CD4-positive, alpha-beta memory T cell (primary cell): ENCODE data around the gene FAM171A1. TPM values are rescaled to one million over a fixed set of nuclear protein-coding genes. Genes with fewer than 3 reads are reported as not detected.
"Not testable (repeated sequence)": the region's sequence is repeated elsewhere in the genome, so short reads cannot be mapped to it uniquely, and the experiment has no call there.

Experiments used
- CTCF ChIA-PET: fragments of 350-600 bp; sonication (Branson Sonifier 250); formaldehyde crosslinking; loops from one replicate; lab custom pipeline; 2021; ENCODE audit warnings: inconsistent platforms; ENCODE audit not compliant: partially characterized antibody; lab: Charles Lee
- POLR2A ChIA-PET: fragments of 350-600 bp; sonication (Branson Sonifier 250); formaldehyde crosslinking; loops from one replicate; lab custom pipeline; 2021; ENCODE audit not compliant: partially characterized antibody; lab: Charles Lee
- DNase-seq, 5 donors: peaks; one replicate each; pipeline versions ENCODE4 v3.0.0 to v3.0.0-alpha.2; 2020 to 2022; ENCODE audit warnings: mixed read lengths in 1 of 5
- H3K27ac ChIP-seq: one replicate; pipeline ENCODE4 v1.7.0; 2013; ENCODE audit warnings: low read depth, low read length
- H3K27me3 ChIP-seq: 2 replicates; pipeline ENCODE4 v1.7.0; 2013; ENCODE audit warnings: mild to moderate bottlenecking, low read length, moderate library complexity; ENCODE audit not compliant: insufficient read depth
- H3K36me3 ChIP-seq: 2 replicates; pipeline ENCODE4 v1.7.0; 2013; ENCODE audit warnings: mild to moderate bottlenecking, low read length, moderate library complexity; ENCODE audit not compliant: insufficient read depth
- H3K4me1 ChIP-seq: 2 replicates; pipeline ENCODE4 v1.7.0; 2013; ENCODE audit warnings: mild to moderate bottlenecking, low read length, moderate library complexity; ENCODE audit not compliant: insufficient read depth
- H3K4me3 ChIP-seq, 2 donors: one replicate each; pipeline ENCODE4 v1.7.0; 2013; ENCODE audit warnings: low read length in 2 of 2, mild to moderate bottlenecking in 1 of 2
- H3K9me3 ChIP-seq, 2 donors: one replicate each; pipeline ENCODE4 v1.7.0; 2013; ENCODE audit warnings: low read length in 2 of 2, control low read depth in 1 of 2; ENCODE audit not compliant: control insufficient read depth in 1 of 2
- H3K27ac Mint-ChIP-seq, 7 donors: one replicate each; pipeline ENCODE4 v1.8.0; 2020 to 2021; ENCODE audit warnings: mixed read lengths in 7 of 7, mild to moderate bottlenecking in 6 of 7, inconsistent platforms in 3 of 7, moderate library complexity in 3 of 7
- H3K27me3 Mint-ChIP-seq, 2 donors: one replicate each; pipeline ENCODE4 v1.8.0; 2020 to 2021; ENCODE audit warnings: mixed read lengths in 2 of 2
- H3K36me3 Mint-ChIP-seq, 2 donors: one replicate each; pipeline ENCODE4 v1.8.0; 2020 to 2021; ENCODE audit warnings: mixed read lengths in 2 of 2, inconsistent platforms in 1 of 2, mild to moderate bottlenecking in 1 of 2
- H3K4me1 Mint-ChIP-seq, 4 donors: one replicate each; pipeline ENCODE4 v1.8.0; 2020 to 2021; ENCODE audit warnings: mixed read lengths in 4 of 4, mild to moderate bottlenecking in 1 of 4
- H3K4me3 Mint-ChIP-seq, 8 donors: one replicate each; pipeline ENCODE4 v1.8.0; 2020 to 2021; ENCODE audit warnings: mixed read lengths in 8 of 8, mild to moderate bottlenecking in 7 of 8, moderate library complexity in 6 of 8, inconsistent platforms in 3 of 8
- H3K9me3 Mint-ChIP-seq, 8 donors: one replicate each; pipeline ENCODE4 v1.8.0; 2020 to 2021; ENCODE audit warnings: mixed read lengths in 8 of 8, mild to moderate bottlenecking in 5 of 8, inconsistent platforms in 3 of 8, moderate library complexity in 1 of 8
- intact Hi-C: fragments of 100-400 bp; cut with micrococcal nuclease; formaldehyde crosslinking; loops from one replicate; pipeline ENCODE4 v1.15.1; 2023
- polyA plus RNA-seq, 2 donors: library from polyadenylated mRNA; unstranded; fragments of 300-500 nt; fragmentation: Illumina TruSeq; gene quantifications; one replicate each; pipeline ENCODE4 v1.2.3, GENCODE V29; 2021
- total RNA-seq, 2 experiments: library from RNA; stranded (reverse); gene quantifications; one replicate each; pipeline ENCODE4 v1.2.3, GENCODE V29; 2021

The FAM171A1 gene
- total and polyA plus RNA-seq, 4 experiments from 2014 or later = 7.1 to 10.6 (median 8.6) TPM

GRCh38 chr10:15405319-15405718 lies 34.2 kb upstream of the FAM171A1 start:
- H3K4me1 Mint-ChIP-seq = no peaks in the 10 kb centered on the region
- no peak overlapping the region for H3K4me3 Mint-ChIP-seq
- H3K36me3 Mint-ChIP-seq = no peaks in the 10 kb centered on the region
- intact Hi-C loops = no loop called here
- peaks cover 0 to 8% of the 10 kb centered on the region in 2 donors for H3K27me3 Mint-ChIP-seq
- H3K4me1 ChIP-seq = no peaks in the 10 kb centered on the region
- ChIA-PET CTCF (no interaction called here), POLR2A (no interaction called here)
- no peak for DNase-seq
- H3K36me3 ChIP-seq = no peaks in the 10 kb centered on the region
- no peaks in the 10 kb centered on the region for H3K27me3 ChIP-seq
- no peak overlapping the region for H3K27ac ChIP-seq
- no peak overlapping the region for H3K27ac Mint-ChIP-seq
- H3K9me3 ChIP-seq = no peaks in the 10 kb centered on the region
- no peak overlapping the region for H3K4me3 ChIP-seq
- H3K9me3 Mint-ChIP-seq = peaks cover 0 to 6% (median 1%) of the 10 kb centered on the region in 8 donors

- intact Hi-C loops = no loop called here
- H3K9me3 ChIP-seq = no peaks in the 10 kb centered on the region
- ChIA-PET CTCF (no interaction called here), POLR2A (no interaction called here)
- H3K27me3 ChIP-seq = no peaks in the 10 kb centered on the region
- no peak overlapping the region for H3K4me3 ChIP-seq
- H3K4me1 ChIP-seq = no peaks in the 10 kb centered on the region
- Mint-ChIP-seq H3K27me3 (peaks cover 2% of the 10 kb centered on the region in 2 donors), H3K27ac (no peak overlapping the region), H3K4me1 (no peaks in the 10 kb centered on the region), H3K36me3 (no peaks in the 10 kb centered on the region), H3K4me3 (no peak overlapping the region), H3K9me3 (peaks cover 0 to 12% (median 2%) of the 10 kb centered on the region in 8 donors)
- H3K27ac ChIP-seq = no peak overlapping the region
- no peaks in the 10 kb centered on the region for H3K36me3 ChIP-seq
- DNase-seq = no peak
Observed at GRCh38 chr10:15401382-15401781, 30.3 kb upstream of the FAM171A1 start.

DNA sequence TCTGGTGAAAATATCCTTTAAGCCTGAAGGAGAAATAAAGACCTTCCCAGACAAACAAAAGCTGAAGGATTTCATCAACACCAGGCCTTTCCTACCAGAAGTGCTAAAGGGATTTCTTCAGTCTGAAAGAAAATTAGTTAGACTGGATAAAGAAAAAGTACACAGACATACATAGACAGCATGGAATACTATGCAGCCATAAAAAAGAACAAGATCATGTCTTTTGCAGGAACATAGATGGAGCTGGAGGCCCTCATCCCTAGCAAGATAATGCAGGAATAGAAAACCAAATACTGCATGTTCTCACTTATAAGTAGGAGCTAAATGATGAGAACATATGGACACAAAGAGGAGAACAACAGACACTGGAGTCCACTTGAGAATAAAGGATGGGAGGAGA lies 29.4 kb upstream of the FAM171A1 start:
- DNase-seq, H3K9me3 ChIP-seq, H3K4me1 Mint-ChIP-seq, H3K27me3 ChIP-seq, intact Hi-C loops, H3K4me3 ChIP-seq, H3K27ac ChIP-seq, H3K36me3 Mint-ChIP-seq, POLR2A ChIA-PET, H3K4me1 ChIP-seq, H3K36me3 ChIP-seq, H3K27me3 Mint-ChIP-seq, H3K27ac Mint-ChIP-seq: not testable (repeated sequence)
- CTCF ChIA-PET = interaction anchor here (1.3 kb wide), 1 partner anchor 18 kb away, joined by 3 read pairs; no protein-coding TSS in a partner anchor
- Mint-ChIP-seq H3K4me3 (peak overlapping the region in 1 of 8 donors; percentile 12), H3K9me3 (peaks cover 0 to 12% (median 2%) of the 10 kb centered on the region in 8 donors)

DNA sequence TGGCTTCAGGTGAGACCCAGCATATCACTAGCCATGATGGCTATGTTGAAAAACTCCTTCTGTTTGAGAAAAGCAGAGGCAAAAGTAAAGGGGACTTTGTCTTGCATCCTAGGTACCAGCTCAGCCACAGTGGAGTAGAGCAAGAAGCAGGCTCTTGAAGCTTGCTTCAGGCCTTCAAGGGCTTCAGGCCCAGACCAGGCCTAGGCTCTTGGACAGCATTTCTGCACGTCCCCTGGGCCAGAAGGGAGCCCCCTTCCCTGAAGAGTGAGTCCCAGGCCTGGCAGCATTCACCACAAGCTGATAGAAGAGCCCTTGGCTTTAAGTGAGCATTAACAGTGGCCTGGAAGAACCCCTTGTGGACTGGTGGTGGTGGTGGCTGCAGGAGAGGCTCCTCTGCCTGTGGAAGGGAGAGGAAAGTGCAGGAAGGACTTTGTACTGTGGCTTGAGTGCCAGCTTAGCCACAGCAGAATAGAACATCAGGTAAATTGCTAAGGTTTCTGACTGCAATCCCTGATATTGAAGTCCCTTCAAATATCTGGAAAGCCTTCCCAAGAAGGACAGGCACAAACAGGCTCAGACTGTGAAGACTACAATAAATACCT lies 28.1 kb upstream of the FAM171A1 start:
- H3K27me3 Mint-ChIP-seq = peaks cover 2% of the 10 kb centered on the region in 2 donors

GRCh38 chr10:15395935-15396334 lies 24.8 kb upstream of the FAM171A1 start:
- H3K4me3 ChIP-seq = no peak overlapping the region
- Mint-ChIP-seq H3K27ac (peak overlapping the region in 1 of 7 donors; percentile 37), H3K9me3 (peaks cover 0 to 12% (median 1%) of the 10 kb centered on the region in 8 donors), H3K27me3 (peaks cover 3 to 5% of the 10 kb centered on the region in 2 donors), H3K36me3 (no peaks in the 10 kb centered on the region), H3K4me3 (no peak overlapping the region), H3K4me1 (no peaks in the 10 kb centered on the region)
- no peak overlapping the region for H3K27ac ChIP-seq
- no peaks in the 10 kb centered on the region for H3K36me3 ChIP-seq
- POLR2A ChIA-PET = no interaction called here
- no peak for DNase-seq
- no peaks in the 10 kb centered on the region for H3K4me1 ChIP-seq
- CTCF ChIA-PET = interaction anchor here (1.1 kb wide), 1 partner anchor 24 kb away, joined by 3 read pairs; no protein-coding TSS in a partner anchor
- no peaks in the 10 kb centered on the region for H3K9me3 ChIP-seq
- H3K27me3 ChIP-seq = no peaks in the 10 kb centered on the region
- intact Hi-C loops = no loop called here

More for the DNA sequence above, 28.1 kb upstream of the FAM171A1 start:
- H3K9me3 Mint-ChIP-seq = peaks cover 0 to 12% (median 1%) of the 10 kb centered on the region in 8 donors
- no peak for DNase-seq
- no peaks in the 10 kb centered on the region for H3K4me1 ChIP-seq
- H3K4me3 Mint-ChIP-seq = no peak overlapping the region
- no peak overlapping the region for H3K27ac ChIP-seq
- CTCF ChIA-PET = interaction anchor here (1.3 kb wide), 1 partner anchor 19 kb away, joined by 3 read pairs; no protein-coding TSS in a partner anchor
- H3K4me3 ChIP-seq = no peak overlapping the region
- H3K36me3 Mint-ChIP-seq = no peaks in the 10 kb centered on the region
- intact Hi-C loops = no loop called here
- H3K9me3 ChIP-seq = no peaks in the 10 kb centered on the region
- POLR2A ChIA-PET = no interaction called here
- H3K36me3 ChIP-seq = no peaks in the 10 kb centered on the region
- H3K4me1 Mint-ChIP-seq = no peaks in the 10 kb centered on the region
- H3K27me3 ChIP-seq = no peaks in the 10 kb centered on the region
- H3K27ac Mint-ChIP-seq = no peak overlapping the region

DNA sequence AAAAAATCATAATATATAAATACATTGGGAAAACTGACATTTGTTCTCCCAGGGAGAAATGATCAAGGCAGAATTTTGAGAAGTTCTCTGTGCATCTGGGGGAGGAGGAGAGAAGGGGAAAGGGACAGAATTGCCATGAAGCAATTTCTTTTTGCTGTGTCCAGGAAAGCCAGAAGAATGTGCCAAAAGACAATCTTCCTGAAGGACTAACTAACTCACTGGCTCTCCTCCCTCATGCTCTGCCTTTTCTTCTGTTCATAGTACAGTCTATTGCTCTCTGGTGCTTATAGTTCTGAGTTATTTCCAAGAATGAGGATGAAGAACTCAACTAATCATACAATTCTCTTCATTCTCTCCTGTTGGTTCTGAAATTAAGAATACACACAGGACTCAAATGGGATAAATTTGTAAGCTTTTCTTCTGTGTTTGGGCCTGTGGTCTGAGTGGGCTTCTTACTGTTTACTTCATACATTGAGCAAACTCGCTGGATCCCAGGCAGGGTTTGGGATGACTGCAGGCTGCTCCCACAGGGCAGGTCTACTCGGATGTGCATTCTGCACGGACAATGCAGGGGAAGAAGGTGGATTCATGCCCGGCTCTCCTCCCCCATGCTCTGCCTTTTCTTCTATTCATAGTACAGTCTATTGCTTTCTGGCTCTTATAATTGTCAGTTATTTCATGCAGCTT lies 22.2 kb upstream of the FAM171A1 start:
- DNase-seq = no peak
- ChIA-PET POLR2A (no interaction called here), CTCF (no interaction called here)
- Histone ChIP-seq H3K36me3 (no peaks in the 10 kb centered on the region), H3K4me1 (no peaks in the 10 kb centered on the region), H3K27me3 (no peaks in the 10 kb centered on the region), H3K9me3 (no peaks in the 10 kb centered on the region), H3K4me3 (no peak overlapping the region), H3K27ac (no peak overlapping the region)
- Mint-ChIP-seq H3K36me3 (no peaks in the 10 kb centered on the region), H3K27me3 (peaks cover 5 to 6% of the 10 kb centered on the region in 2 donors), H3K9me3 (no peaks in the 10 kb centered on the region), H3K27ac (no peak overlapping the region), H3K4me1 (no peaks in the 10 kb centered on the region), H3K4me3 (no peak overlapping the region)
- intact Hi-C loops = no loop called here

GRCh38 chr10:15391491-15391890 lies 20.4 kb upstream of the FAM171A1 start:
- H3K9me3 Mint-ChIP-seq = no peaks in the 10 kb centered on the region

More at GRCh38 chr10:15391491-15391890, 20.4 kb upstream of the FAM171A1 start:
- DNase-seq = no peak
- intact Hi-C loops = no loop called here
- Mint-ChIP-seq H3K27me3 (peaks cover 4 to 11% of the 10 kb centered on the region in 2 donors), H3K4me1 (no peaks in the 10 kb centered on the region), H3K36me3 (no peaks in the 10 kb centered on the region), H3K27ac (no peak overlapping the region), H3K4me3 (no peak overlapping the region)
- POLR2A ChIA-PET = no interaction called here
- H3K36me3 ChIP-seq = no peaks in the 10 kb centered on the region
- no peak overlapping the region for H3K4me3 ChIP-seq
- H3K27me3 ChIP-seq = no peaks in the 10 kb centered on the region
- CTCF ChIA-PET = no interaction called here
- no peak overlapping the region for H3K27ac ChIP-seq
- H3K9me3 ChIP-seq = no peaks in the 10 kb centered on the region
- no peaks in the 10 kb centered on the region for H3K4me1 ChIP-seq
